Posterior vena cava (tissue), 2 donors: ENCODE measurements around the gene STAT5A. TPM values are rescaled to one million over a fixed set of nuclear protein-coding genes. Genes with fewer than 3 reads are reported as not detected.

ENCODE experiments used
- DNase-seq: peaks from one replicate; pipeline ENCODE4 v3.0.0-alpha.2; 2020; ENCODE audit warnings: low spot score
- intact Hi-C, 2 donors: fragments of 100-400 bp; cut with DNase I; formaldehyde crosslinking; loops; one replicate each; pipeline versions ENCODE4 v1.14.1 to v1.14.2; 2022 to 2023
- total RNA-seq, 2 donors: library from RNA; stranded (reverse); fragmentation: NEBNext Ultra II Directional; extraction: Animal tissue kit (Norgen Biotek cat#: 25700); gene quantifications; one replicate each; pipeline ENCODE4 v1.2.1, GENCODE V29; 2021
- donor health status: DM: yes; HTN: yes; CAD: no.
- donor health status: DM: yes; HTN: yes; CAD: no.

STAT5A gene
- total RNA-seq, 2 donors from 2014 or later: 30.7 to 37.6 TPM

- intact Hi-C loops: no loop called here
- DNase-seq: no peak
Measured at GRCh38 chr17:42266462-42266861, 21.8 kb upstream of the STAT5A start.

- intact Hi-C loops: no loop called here
- DNase-seq: no peak
Measured at GRCh38 chr17:42266918-42267766, 21.2 kb upstream of the STAT5A start.

DNA sequence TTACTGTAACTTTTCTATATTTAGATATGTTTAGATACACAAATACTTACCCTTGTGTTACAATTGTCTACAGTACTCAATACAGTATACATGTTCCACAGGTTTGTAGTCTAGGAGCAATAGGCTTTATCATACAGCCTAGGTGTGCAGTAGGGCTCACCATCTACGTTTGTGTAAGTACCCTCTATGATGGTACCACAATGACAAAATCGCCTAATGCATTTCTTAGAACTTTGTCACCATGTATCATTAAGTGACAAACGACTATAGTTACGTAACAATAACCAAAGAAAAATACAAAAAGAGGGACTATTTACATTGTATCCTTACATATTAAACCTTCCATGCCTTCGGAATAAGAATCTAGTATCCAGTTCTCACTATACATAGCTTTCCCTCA, 20.1 kb upstream of the STAT5A start:
- intact Hi-C loops: no loop called here
- no peak for DNase-seq

DNA sequence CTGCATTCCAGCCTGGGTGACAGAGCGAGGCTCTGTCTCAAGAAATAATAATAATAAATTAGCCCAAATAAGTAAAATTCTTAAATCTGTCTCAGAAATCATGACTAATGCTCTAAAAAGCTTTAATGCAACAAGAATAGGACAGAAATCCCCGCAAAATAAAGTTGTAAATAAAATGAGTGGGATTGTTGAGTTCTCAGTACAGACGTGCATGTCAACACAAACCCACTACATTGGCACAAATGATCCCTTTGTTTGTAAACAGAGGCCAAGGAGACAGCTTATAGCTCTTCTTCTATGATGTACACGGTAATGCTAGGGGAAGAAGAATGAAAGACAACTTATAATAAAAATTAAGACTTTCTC, 18.1 kb upstream of the STAT5A start:
- intact Hi-C loops: no loop called here
- DNase-seq: no peak

DNA sequence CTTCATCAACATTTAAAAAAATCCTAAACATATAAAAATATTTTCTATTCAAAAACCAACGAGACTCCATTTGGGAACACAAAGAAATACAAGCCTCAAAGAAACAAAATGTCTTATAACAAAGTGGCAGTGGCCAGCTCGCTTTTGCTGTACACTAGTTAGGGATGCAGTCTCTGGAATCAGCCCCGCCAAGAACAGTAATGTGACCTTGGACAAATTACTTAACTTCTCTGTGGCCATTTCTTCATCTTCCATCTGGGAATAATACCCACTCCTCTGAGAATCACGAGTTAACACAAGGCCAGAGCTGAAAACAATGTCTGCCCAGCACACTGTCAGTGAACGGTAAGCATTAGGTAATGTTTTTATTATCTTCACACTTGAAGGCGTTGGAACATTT, 17.7 kb upstream of the STAT5A start:
- DNase-seq: no peak
- intact Hi-C loops: no loop called here

- intact Hi-C loops: no loop called here
- DNase-seq: no peak
Measured at GRCh38 chr17:42271006-42271778, 17.1 kb upstream of the STAT5A start.

- intact Hi-C loops: no loop called here
- DNase-seq: no peak
Measured at GRCh38 chr17:42271779-42272035, 16.6 kb upstream of the STAT5A start.

DNA sequence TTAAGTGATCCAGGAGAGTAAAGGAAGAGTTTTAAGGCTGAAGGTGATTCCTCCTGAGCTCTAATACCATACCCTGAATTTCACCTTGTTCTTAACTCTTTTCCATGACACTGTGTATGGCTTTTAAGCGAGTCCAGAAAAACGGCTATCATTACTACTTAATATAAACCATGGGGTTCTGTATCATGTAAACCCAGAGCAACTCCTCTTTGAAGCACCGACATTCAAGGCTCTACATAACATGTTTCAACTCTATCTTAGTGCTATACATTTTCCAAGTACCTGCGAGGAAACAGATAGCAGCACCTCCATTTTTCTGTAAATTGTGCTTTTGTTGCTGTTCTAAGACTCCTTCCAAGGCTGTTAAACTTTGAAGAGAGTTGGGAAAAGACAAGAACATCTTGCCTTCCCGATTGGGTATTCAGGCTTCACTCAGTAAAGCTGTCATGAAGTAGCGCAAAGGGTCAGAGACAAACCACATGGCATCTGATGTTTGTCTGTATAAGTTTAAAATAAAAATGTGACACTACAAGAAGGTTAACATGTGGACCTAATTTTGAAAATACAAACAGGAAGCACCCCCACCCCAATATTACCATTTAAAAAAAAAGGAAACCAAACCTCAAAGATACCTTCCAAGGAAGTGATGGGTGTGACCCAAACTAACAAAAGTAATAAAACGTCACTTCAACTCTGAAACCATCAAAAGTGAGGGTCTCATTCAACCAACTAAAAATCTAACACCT, 16.0 kb upstream of the STAT5A start:
- intact Hi-C loops: no loop called here
- no peak for DNase-seq

DNA sequence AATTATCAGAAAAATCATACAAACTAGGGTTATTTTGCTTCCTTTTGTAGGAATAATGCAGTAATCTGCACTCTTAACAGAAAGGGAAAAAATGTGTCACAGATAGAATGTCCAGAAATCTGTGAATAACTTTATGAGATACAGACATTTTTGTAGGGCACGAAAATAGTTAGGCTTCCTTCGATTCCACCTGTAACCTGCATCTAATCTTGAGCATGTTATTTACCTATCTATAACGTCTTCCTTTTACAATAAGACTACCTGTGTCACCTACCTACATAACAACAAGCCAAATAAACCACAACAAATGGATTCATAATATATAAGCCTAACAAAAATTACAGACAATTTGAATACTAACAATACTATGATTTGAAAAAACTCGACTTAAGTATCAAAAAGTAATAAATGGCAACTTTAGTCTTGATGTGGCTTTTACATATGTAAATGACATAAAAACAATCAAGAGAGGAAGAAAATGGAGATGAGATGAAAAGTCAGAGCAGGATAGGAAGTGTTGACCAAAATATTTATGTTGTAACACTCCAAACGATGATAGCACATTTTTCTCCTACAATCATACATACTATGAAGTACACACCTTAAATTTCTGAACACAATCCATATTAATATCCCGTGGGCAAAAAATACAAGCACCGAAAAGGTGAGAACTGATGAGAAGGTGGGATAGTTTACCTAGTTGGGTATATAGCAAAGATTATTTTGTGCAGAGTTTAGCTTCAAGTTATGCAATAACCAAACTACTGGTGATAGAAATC, 14.6 kb upstream of the STAT5A start:
- intact Hi-C loops: no loop called here
- no peak for DNase-seq

DNA sequence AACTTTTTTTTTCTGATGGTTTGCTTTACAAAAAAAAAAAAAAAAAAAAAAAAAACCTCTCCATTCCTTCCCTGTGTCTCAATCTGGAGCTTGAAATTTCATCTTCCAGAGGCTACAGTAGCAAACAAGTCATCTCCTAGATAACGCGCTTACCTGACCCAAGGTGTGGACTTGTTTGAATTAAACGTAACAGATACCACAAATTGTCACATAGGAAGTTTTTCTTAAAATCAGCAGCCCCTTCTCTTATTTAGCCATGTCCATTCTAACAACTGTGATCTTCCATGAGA, 14.1 kb upstream of the STAT5A start:
- DNase-seq: no peak
- intact Hi-C loops: no loop called here

DNA sequence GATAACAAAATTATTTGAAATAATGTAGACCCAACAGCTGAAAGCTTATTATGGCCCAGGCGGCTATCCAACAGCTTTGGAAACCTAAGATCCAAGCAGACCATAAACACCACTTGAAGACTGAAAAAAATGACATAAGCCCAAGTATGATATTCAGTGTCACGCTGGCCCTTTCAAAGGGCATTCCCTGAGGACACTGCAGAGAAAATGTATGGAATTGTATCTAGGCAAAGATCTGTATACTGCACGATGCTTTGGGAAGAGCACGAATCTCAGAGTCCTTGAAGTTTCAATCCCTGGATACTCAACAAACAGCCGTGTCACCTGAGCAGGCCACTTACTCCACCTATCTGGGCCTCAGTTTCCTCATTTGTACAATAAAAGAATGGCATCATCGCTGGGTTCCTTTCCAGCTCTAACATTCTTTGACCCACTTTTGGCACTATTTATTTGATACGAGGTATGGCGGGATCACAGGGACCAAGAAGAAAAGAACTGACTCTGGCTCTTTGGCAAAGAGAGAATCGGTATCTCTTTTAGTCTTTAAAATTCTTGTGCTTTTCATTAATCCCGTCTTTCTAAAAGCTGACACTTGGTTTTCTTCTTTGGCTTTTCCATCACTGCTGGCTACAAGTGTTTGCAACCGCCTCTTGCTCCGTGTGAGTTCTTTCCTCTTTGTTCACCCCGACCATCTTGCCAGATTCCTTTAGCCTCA, 13.3 kb upstream of the STAT5A start:
- no peak for DNase-seq
- intact Hi-C loops: no loop called here

- peak; percentile 79 for DNase-seq
- intact Hi-C loops: no loop called here
Measured at GRCh38 chr17:42275527-42276358, 12.6 kb upstream of the STAT5A start.

DNA sequence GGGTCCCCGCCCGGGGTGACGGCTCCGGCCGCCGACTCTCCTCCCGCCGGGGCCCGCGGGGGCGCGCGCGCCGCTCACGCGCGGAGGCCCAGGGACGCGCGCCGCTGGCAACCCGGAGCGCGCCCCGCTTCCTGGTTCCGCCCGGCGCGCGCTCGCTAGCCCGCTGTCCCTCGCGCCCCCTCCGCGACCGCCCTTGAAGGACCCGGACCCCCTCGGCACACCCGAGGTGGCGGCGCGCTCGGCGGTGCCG, 12.0 kb upstream of the STAT5A start, which contains the start of gene STAT5B:
Gene STAT5B (minus strand): TSS at position 33 of the 250 bp plus-strand sequence. CDS start 44,264 bp downstream, outside the sequence.
- peak; percentile 92 for DNase-seq
- intact Hi-C loops: no loop called here

DNA sequence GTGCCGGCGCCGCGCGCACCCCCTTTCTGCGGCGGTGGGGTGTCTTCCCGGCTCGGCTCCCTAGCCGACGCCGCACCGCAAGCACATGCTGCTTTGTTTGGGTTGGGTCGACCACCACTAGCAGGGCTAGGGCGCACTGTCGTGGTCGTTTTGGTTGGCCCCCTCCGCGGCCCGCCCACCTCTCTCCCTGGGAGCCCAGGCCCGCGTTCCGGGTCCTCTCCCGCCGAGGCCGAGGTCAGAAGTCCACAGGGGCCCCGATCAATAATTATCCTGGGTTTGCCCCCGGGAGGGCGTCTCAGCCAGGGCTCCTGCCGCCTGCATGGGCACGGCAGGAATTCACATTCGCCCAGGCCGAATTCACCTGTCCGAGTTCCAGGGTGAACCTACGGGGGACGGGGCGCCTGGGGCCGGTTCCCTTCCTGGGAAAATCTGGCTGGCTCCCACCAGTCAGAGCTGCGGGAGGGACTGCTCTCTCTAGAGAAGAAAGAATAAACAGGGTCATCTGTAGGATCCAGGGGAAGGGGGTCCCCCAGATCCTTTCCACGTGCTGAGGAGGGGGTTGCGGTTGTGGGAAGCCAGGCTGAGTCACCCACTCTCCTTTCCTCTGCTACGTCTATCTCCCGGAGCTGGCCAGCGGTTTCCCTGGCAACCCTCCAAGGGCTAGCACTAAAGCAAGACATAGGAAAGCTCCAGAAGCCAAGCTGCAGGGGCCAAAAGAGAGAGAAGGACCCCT, 11.5 kb upstream of the STAT5A start:
- DNase-seq: peak; percentile 93
- intact Hi-C loops: no loop called here

GRCh38 chr17:42277342-42277712, 11.0 kb upstream of the STAT5A start:
- intact Hi-C loops: no loop called here
- DNase-seq: no peak

DNA sequence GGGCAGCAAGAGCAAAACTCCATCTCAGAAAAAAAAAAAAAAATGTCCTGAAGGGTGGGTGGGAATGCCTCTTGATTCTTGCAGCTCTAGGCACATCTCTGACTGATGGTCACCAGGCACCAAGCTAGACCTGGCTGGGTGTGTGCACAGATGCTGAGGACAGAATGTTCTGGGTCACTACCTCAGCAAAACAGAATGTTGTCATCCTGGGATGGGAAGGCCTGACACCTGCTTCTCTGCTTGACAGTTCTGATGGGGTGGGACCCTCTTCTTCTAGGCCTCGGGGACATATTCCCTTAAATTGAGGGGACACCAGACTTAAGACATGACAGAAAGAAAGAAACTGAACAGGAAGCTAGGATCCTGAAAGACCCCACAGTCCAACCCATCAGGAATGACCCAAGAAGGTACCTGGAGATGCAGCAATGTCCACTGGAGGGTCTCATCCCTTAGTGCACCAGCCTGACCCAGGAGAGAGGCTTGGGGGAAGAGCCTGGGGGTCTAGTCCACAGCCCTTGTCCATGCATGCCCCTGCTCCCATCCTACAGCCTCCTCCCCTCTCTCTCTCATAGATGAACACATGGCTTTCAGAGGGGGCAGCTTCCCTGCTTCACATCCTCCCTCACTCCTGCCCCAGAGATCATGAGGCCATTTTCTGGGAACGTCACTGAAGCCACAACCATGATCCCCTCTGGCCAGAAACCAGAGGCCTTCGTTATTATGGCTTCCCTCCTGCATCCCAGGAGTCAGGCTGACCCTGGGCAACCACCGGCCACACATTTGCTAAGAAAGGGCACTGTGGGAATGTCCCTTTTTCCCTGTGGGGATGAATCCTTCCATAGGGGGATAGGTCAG, 8.3 kb upstream of the STAT5A start:
- intact Hi-C loops: no loop called here
- peak; percentile 34 for DNase-seq

GRCh38 chr17:42281571-42282096, 6.7 kb upstream of the STAT5A start:
- peak; percentile 61 for DNase-seq
- intact Hi-C loops: no loop called here
